Tibial nerve (tissue), 4 donors: ENCODE measurements around the gene ZNF835.

Experiments used
- CTCF ChIP-seq, 5 experiments: fragments of 200-600 bp in 3 of 5; fragments of 450-650 bp in 2 of 5; sonication (generic) in 3 of 5; IDR thresholded peaks; one replicate each; pipeline ENCODE4 v1.5.1; 2016 to 2019; ENCODE audit warnings: antibody characterized with exemption in 5 of 5, mild to moderate bottlenecking in 3 of 5, moderate library complexity in 2 of 5
- EP300 ChIP-seq, 2 donors: sonication (generic); formaldehyde crosslinking; IDR thresholded peaks; one replicate each; pipeline ENCODE4 v1.6.1; 2017; ENCODE audit warnings: antibody characterized with exemption in 2 of 2, mild to moderate bottlenecking in 1 of 2

DNA sequence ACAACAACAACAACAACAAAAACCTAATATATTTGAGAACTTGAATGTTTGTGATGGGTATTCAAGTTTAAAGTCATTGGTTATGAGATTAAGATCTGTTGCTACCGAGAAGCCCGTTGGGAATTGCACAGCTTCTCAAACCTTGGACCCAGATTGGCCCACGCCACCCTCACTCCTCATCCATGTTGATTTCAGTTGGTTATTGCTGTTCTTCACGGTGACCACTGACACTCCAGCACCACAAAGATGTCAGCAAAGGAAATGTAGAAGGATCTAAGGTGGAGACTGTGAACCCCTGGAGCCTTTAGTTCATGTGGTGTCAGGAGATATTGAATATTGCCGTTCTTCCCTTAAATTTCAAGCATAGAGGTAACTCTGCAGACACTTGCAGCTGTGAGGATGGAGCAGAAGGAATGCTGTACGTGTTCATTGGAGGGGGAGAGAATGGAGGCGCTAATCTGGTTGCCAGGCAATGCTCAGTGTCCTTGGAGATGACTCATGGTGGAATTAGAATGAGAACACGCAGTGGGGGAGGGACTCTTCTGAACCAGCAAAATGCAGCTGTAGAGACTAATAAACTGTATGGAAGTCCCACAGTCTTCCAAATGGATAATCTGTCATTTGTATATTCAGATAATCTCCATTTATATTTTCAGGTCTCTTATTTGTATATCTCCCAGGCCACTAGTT lies 20.8 kb upstream of the ZNF835 start:
- TF ChIP-seq CTCF (IDR thresholded peaks at IDR 0.05) (no peak), EP300 (IDR thresholded peaks at IDR 0.05) (no peak)
